ENCODE data around the gene LLGL1.

DNA sequence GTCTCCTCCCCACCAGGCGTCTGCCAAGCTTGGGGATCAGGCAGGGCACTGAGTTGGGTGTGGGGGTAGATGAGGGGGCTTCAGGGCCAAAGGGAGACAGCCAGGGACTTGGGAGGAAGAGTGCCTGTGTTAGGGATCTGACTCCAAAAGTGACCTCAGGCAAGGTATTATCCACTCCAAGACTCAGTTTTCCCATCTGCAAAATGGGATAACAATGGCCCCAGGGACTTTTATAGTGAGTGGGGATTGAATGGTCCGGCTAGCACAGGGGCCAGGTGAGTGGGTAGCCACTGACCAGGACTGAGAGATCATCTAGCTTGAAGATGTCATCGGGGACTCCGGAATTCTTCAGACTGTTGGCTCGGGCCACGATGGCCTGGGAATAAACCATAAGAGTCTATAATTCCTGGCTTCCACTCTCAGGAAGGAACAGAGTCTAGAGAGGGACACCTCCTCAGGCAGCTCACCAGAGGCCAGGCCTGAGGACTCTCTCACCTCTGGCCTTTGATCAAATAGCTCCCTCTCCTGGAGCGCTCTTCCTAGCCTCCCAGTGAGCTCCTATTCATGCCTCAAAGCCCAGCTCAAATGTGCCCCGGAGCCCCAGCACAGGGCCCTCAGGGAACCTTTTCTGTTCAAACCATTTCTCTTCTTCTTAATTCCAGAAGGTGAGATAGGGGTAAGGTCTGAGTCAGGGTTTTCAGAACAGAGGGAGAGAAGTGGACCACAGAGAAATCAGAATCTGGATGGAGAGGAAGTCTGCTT lies 29.6 kb downstream of the LLGL1 start:
- TF ChIP-seq POLR2A (IDR thresholded peaks at IDR 0.05): no peak
- TF ChIP-seq, protein P1, sequence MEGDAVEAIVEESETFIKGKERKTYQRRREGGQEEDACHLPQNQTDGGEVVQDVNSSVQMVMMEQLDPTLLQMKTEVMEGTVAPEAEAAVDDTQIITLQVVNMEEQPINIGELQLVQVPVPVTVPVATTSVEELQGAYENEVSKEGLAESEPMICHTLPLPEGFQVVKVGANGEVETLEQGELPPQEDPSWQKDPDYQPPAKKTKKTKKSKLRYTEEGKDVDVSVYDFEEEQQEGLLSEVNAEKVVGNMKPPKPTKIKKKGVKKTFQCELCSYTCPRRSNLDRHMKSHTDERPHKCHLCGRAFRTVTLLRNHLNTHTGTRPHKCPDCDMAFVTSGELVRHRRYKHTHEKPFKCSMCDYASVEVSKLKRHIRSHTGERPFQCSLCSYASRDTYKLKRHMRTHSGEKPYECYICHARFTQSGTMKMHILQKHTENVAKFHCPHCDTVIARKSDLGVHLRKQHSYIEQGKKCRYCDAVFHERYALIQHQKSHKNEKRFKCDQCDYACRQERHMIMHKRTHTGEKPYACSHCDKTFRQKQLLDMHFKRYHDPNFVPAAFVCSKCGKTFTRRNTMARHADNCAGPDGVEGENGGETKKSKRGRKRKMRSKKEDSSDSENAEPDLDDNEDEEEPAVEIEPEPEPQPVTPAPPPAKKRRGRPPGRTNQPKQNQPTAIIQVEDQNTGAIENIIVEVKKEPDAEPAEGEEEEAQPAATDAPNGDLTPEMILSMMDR (IDR thresholded peaks at IDR 0.05 in 4 of 5, conservative IDR thresholded peaks at IDR 0.05 in 1 of 5): no peak
